Measurements from ENCODE around the gene USP6NL. TPM values are rescaled to one million over a fixed set of nuclear protein-coding genes. Genes with fewer than 3 reads are reported as not detected.
A peak's percentile ranks its signal among the peaks of the same experiment; 100 is the strongest.

Gene USP6NL
- total and polyA plus RNA-seq, 9 of the 15 experiments (the other 6 are each of a cell fraction or from before 2014, with no cell fraction given), result 3.2 to 26.6 (median 19.8) TPM

GRCh38 chr10:11616021-11616420, 4.6 kb upstream of the USP6NL start:
- DNase-seq (ENCODE audit: extremely low read depth in 1 of 4, low spot score in 3 of 4) (no peak), ATAC-seq (no peak), FAIRE-seq (no peak)
- H3K79me2 ChIP-seq (ENCODE audit: control insufficient read depth, insufficient read depth, low read length), result peaks cover 4% of the 10 kb centered on the region; the same call in 2 of the 3 replicates
- H3K4me3 ChIP-seq, result no peak overlapping the region
- H3K9me3 ChIP-seq (replicated peaks; ENCODE audit: control insufficient read depth, insufficient read depth, low read depth, low read length), result 0 out of 2 replicates have a peak, but pooled peaks cover 12% of the 10 kb centered on the region
- POLR2A ChIA-PET, result no interaction called here
- H3K4me2 ChIP-seq (ENCODE audit: insufficient read depth, low read length), result no peak overlapping the region
- H2AFZ ChIP-seq (ENCODE audit: low read depth, low read length), result peak overlapping the region; percentile 86; the same call in 1 of the 2 replicates
- TF ChIP-seq NUFIP1 (IDR thresholded peaks at IDR 0.05; ENCODE audit: partially characterized antibody) (no peak), KDM4B (IDR thresholded peaks at IDR 0.05; ENCODE audit: borderline replicate concordance in 2 of 2, low read depth in 1 of 2) (no peak), FOXK1 (CRISPR knock-in tag; IDR thresholded peaks at IDR 0.05; ENCODE audit: borderline replicate concordance) (no peak), ZNF384 (IDR thresholded peaks at IDR 0.05; ENCODE audit: low read depth, low read length) (no peak), BCL6 (CRISPR knock-in tag; IDR thresholded peaks at IDR 0.05) (no peak), CXXC5 (CRISPR knock-in tag; IDR thresholded peaks at IDR 0.05) (no peak), HCFC1 (IDR thresholded peaks at IDR 0.05; ENCODE audit: low read depth, low read length) (no peak), SRSF9 (IDR thresholded peaks at IDR 0.05; ENCODE audit: borderline replicate concordance, low read depth, low read length) (no peak), ZBTB7A (IDR thresholded peaks at IDR 0.05; ENCODE audit: borderline replicate concordance, control insufficient read depth, low read depth, low read length) (no peak), GTF2B (IDR thresholded peaks at IDR 0.05; ENCODE audit: extremely low read depth, insufficient read length) (no peak), MYC (IDR thresholded peaks at IDR 0.05; ENCODE audit: low read depth, low read length) (no peak), MYC (CRISPR knock-in tag; IDR thresholded peaks at IDR 0.05; ENCODE audit: borderline replicate concordance, low read depth) (no peak), ZBTB9 (CRISPR knock-in tag; IDR thresholded peaks at IDR 0.05) (no peak), CBX2 (IDR thresholded peaks at IDR 0.05; ENCODE audit: insufficient read depth, low read length, poor library complexity, severe bottlenecking) (no peak), ZNF280A (IDR thresholded peaks at IDR 0.05; ENCODE audit: low read depth, partially characterized antibody) (no peak), GATAD2A (IDR thresholded peaks at IDR 0.05) (no peak)
- H3K27me3 ChIP-seq (ENCODE audit: control insufficient read depth in 2 of 2, insufficient read depth in 2 of 2, low read length in 2 of 2), result no peaks in the 10 kb centered on the region
- CTCF ChIA-PET (ENCODE audit: low intra/inter-chr PET ratio), result no interaction called here
- H3K9ac ChIP-seq (ENCODE audit: insufficient read depth in 1 of 2, low read depth in 2 of 2, low read length in 2 of 2), result no peak overlapping the region
- intact Hi-C loops (cut with micrococcal nuclease), result loop anchor here (10.0 kb wide), 1 partner anchor 279 kb away; no protein-coding TSS in a partner anchor
- H4K20me1 ChIP-seq (replicated peaks; ENCODE audit: control insufficient read depth, insufficient read depth, low read length), result no peaks in the 10 kb centered on the region
- no TSS peak for BruUV-seq (replicated peaks)
- 83% methylated on average over 4 of the region's 5 CpGs for WGBS (ENCODE audit: insufficient coverage, low coverage, missing lambda C conversion rate)
- H3K9me1 ChIP-seq (ENCODE audit: control insufficient read depth, insufficient read depth, low read length), result no peaks in the 10 kb centered on the region
- H3K36me3 ChIP-seq (ENCODE audit: control insufficient read depth, insufficient read depth, low read length), result no peaks in the 10 kb centered on the region
- H3K27ac ChIP-seq (ENCODE audit: extremely low read depth, low read depth, low read length), result no peak overlapping the region
- peaks cover 12 to 29% of the 10 kb centered on the region in 2 experiments for H3K4me1 ChIP-seq (replicated peaks in 1 of 2; ENCODE audit: control insufficient read depth in 2 of 2, insufficient read depth in 2 of 2, low read length in 2 of 2)
- in situ Hi-C loops (cut with MboI), result no loop called here
